Measurements from ENCODE around the gene PCGF2. TPM values are rescaled to one million over a fixed set of nuclear protein-coding genes. Genes with fewer than 3 reads are reported as not detected.

PCGF2 gene
- total RNA-seq, 2 donors from 2014 or later: 101 to 106 TPM

DNA sequence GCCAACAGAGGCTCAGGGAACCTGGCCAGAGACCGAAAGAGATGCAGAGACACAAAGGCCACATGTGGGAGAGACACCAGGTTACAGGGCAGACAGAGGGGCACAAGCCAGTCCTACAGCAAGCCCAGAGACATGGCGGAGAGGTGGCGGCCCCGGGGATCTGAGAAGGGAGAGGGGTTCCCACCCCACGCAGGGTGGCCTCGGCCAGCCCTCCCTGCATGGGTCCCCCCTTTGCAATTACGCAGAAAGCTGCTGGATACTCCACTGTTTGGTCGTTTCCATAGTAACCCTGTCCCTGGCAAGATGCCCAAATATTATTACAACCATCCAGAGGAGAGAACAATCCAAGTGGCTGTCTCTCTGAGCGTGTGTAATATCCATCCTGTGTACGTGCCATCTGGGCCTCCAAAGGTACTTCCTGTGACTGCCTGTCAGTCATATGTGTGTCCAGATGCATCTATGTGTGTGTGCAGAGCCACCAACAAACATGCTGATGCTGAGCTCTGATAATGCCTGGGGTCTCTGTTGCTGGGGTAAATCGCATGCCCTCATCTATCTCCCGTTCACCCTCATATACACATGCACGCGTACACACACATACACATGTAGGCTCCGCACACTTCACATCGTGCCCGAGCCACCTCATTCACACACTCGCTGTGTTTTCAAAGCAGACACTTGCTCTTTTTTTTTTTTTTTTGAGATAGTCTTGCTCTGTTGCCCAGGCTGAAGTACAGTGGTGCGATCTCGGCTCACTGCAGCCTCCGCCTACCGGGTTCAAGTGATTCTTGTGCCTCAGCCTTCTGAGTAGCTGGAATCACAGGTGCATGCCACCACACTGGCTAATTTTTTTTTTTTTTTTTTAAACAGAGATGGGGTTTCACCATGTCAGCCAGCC is 5.5 kb downstream of the PCGF2 start:
- Mint-ChIP-seq H3K4me1 (peaks cover 45% of the 10 kb centered on the region), H3K4me3 (peak overlapping the region; percentile 40), H3K27me3 (ENCODE audit: insufficient read depth) (no peaks in the 10 kb centered on the region), H3K9me3 (no peaks in the 10 kb centered on the region), H3K36me3 (ENCODE audit: low read depth) (peaks cover 52% of the 10 kb centered on the region), H3K27ac (peak overlapping the region; percentile 62)
- DNase-seq: no peak
- H3K4me1 ChIP-seq (ENCODE audit: control insufficient read depth, insufficient read depth, low read length): peaks cover 5% of the 10 kb centered on the region
- TF ChIP-seq CTCF (conservative IDR thresholded peaks at IDR 0.05): no peak
- no peaks in the 10 kb centered on the region for H3K27me3 ChIP-seq (ENCODE audit: control insufficient read depth, insufficient read depth, low read length, poor library complexity, severe bottlenecking)
- peaks cover 48% of the 10 kb centered on the region for H3K36me3 ChIP-seq (ENCODE audit: control insufficient read depth, insufficient read depth, low read length)
- no peak overlapping the region for H3K4me3 ChIP-seq (ENCODE audit: low read length)
- H3K9me3 ChIP-seq (ENCODE audit: control insufficient read depth, low read length): no peaks in the 10 kb centered on the region
- H3K9ac ChIP-seq (ENCODE audit: extremely low read depth, low read length, poor library complexity, severe bottlenecking): no peak overlapping the region
- 88 to 95% methylated on average over 20 to 22 of the region's 22 CpGs for WGBS, 2 experiments (ENCODE audit: insufficient coverage in 1 of 2, insufficient read length in 1 of 2)
- H3K27ac ChIP-seq (ENCODE audit: low read depth, low read length): peak overlapping the region; percentile 91

GRCh38 chr17:38741921-38742410 is 6.2 kb downstream of the PCGF2 start:
- H3K9me3 ChIP-seq (ENCODE audit: control insufficient read depth, low read length): no peaks in the 10 kb centered on the region
- no peaks in the 10 kb centered on the region for H3K27me3 ChIP-seq (ENCODE audit: control insufficient read depth, insufficient read depth, low read length, poor library complexity, severe bottlenecking)
- Mint-ChIP-seq H3K9me3 (no peaks in the 10 kb centered on the region), H3K27ac (no peak overlapping the region), H3K27me3 (ENCODE audit: insufficient read depth) (no peaks in the 10 kb centered on the region), H3K4me1 (peaks cover 45% of the 10 kb centered on the region), H3K4me3 (no peak overlapping the region), H3K36me3 (ENCODE audit: low read depth) (peaks cover 56% of the 10 kb centered on the region)
- TF ChIP-seq CTCF (conservative IDR thresholded peaks at IDR 0.05): no peak
- peak overlapping the region; percentile 91 for H3K27ac ChIP-seq (ENCODE audit: low read depth, low read length)
- peaks cover 5% of the 10 kb centered on the region for H3K4me1 ChIP-seq (ENCODE audit: control insufficient read depth, insufficient read depth, low read length)
- no peak overlapping the region for H3K9ac ChIP-seq (ENCODE audit: extremely low read depth, low read length, poor library complexity, severe bottlenecking)
- DNase-seq: no peak
- no peak overlapping the region for H3K4me3 ChIP-seq (ENCODE audit: low read length)
- 88 to 95% methylated on average over 2 to 7 of the region's 7 CpGs for WGBS, 2 experiments (ENCODE audit: insufficient coverage in 1 of 2, insufficient read length in 1 of 2)
- peaks cover 53% of the 10 kb centered on the region for H3K36me3 ChIP-seq (ENCODE audit: control insufficient read depth, insufficient read depth, low read length)

GRCh38 chr17:38741461-38741860 is 6.7 kb downstream of the PCGF2 start:
- no peak for TF ChIP-seq CTCF (conservative IDR thresholded peaks at IDR 0.05)
- H3K27ac ChIP-seq (ENCODE audit: low read depth, low read length): peak overlapping the region; percentile 91

More at GRCh38 chr17:38741461-38741860, 6.7 kb downstream of the PCGF2 start:
- Histone ChIP-seq H3K9me3 (ENCODE audit: control insufficient read depth, low read length) (no peaks in the 10 kb centered on the region), H3K4me1 (ENCODE audit: control insufficient read depth, insufficient read depth, low read length) (peaks cover 5% of the 10 kb centered on the region), H3K9ac (ENCODE audit: extremely low read depth, low read length, poor library complexity, severe bottlenecking) (no peak overlapping the region), H3K27me3 (ENCODE audit: control insufficient read depth, insufficient read depth, low read length, poor library complexity, severe bottlenecking) (no peaks in the 10 kb centered on the region), H3K36me3 (ENCODE audit: control insufficient read depth, insufficient read depth, low read length) (peaks cover 53% of the 10 kb centered on the region), H3K4me3 (ENCODE audit: low read length) (no peak overlapping the region)
- Mint-ChIP-seq H3K36me3 (ENCODE audit: low read depth) (peaks cover 56% of the 10 kb centered on the region), H3K4me3 (no peak overlapping the region), H3K9me3 (no peaks in the 10 kb centered on the region), H3K27me3 (ENCODE audit: insufficient read depth) (no peaks in the 10 kb centered on the region), H3K27ac (peak overlapping the region; percentile 55), H3K4me1 (peaks cover 41% of the 10 kb centered on the region)
- no peak for DNase-seq
- 92 to 96% methylated on average over 4 to 5 of the region's 5 CpGs for WGBS, 2 experiments (ENCODE audit: insufficient coverage in 1 of 2, insufficient read length in 1 of 2)

Data from endodermal cell (in vitro differentiated cells).